Ishikawa (cell line): ENCODE measurements around the gene CSTF2T.

Experiments
- CEBPB ChIP-seq: IDR thresholded peaks from 2 replicates; pipeline ENCODE4 v1.6.1; 2012
- CREB1 ChIP-seq: IDR thresholded peaks from 2 replicates; pipeline ENCODE4 v1.6.1; 2012; ENCODE audit warnings: low read depth
- EGR1 ChIP-seq: IDR thresholded peaks from 2 replicates; pipeline ENCODE4 v1.6.1; 2012
- EP300 ChIP-seq: IDR thresholded peaks from 2 replicates; pipeline ENCODE4 v1.6.1; 2012; ENCODE audit warnings: borderline replicate concordance
- FOXM1 ChIP-seq: IDR thresholded peaks from 2 replicates; pipeline ENCODE4 v1.6.1; 2012; ENCODE audit warnings: low read depth, borderline replicate concordance
- NFIC ChIP-seq: IDR thresholded peaks from 2 replicates; pipeline ENCODE4 v1.6.1; 2012
- RAD21 ChIP-seq: IDR thresholded peaks from 2 replicates; pipeline ENCODE4 v1.6.1; 2012; ENCODE audit warnings: low read depth
- REST ChIP-seq: IDR thresholded peaks from 2 replicates; pipeline ENCODE4 v1.6.1; 2012; ENCODE audit warnings: low read depth, mild to moderate bottlenecking
- TAF1 ChIP-seq: IDR thresholded peaks from 2 replicates; pipeline ENCODE4 v1.6.1; 2012; ENCODE audit warnings: low read depth, mild to moderate bottlenecking
- TCF12 ChIP-seq: IDR thresholded peaks from 2 replicates; pipeline ENCODE4 v1.6.1; 2012; ENCODE audit warnings: low read depth
- TEAD4 ChIP-seq: IDR thresholded peaks from 2 replicates; pipeline ENCODE4 v1.6.1; 2012
- USF1 ChIP-seq: IDR thresholded peaks from 2 replicates; pipeline ENCODE4 v1.6.1; 2012
- YY1 ChIP-seq: IDR thresholded peaks from 2 replicates; pipeline ENCODE4 v1.6.1; 2012; ENCODE audit warnings: low read depth
- ZBTB7A ChIP-seq: IDR thresholded peaks from 2 replicates; pipeline ENCODE4 v1.6.1; 2012; ENCODE audit warnings: low read depth
- TF ChIP-seq, protein P1 (sequence below): IDR thresholded peaks from 2 replicates; pipeline ENCODE4 v1.6.1; 2012

CSTF2T gene

GRCh38 chr10:51724038-51724437 lies 24.6 kb upstream of the CSTF2T start:
- TF ChIP-seq ZBTB7A, result no peak
- no peak for TF ChIP-seq RAD21
- TF ChIP-seq TCF12, result no peak
- no peak for TF ChIP-seq USF1
- TF ChIP-seq CEBPB, result no peak
- no peak for TF ChIP-seq YY1
- TF ChIP-seq, protein P1, sequence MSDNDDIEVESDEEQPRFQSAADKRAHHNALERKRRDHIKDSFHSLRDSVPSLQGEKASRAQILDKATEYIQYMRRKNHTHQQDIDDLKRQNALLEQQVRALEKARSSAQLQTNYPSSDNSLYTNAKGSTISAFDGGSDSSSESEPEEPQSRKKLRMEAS, result no peak
- TF ChIP-seq TAF1, result no peak
- no peak for TF ChIP-seq CREB1
- TF ChIP-seq NFIC, result no peak
- TF ChIP-seq FOXM1, result no peak
- no peak for TF ChIP-seq EP300

DNA sequence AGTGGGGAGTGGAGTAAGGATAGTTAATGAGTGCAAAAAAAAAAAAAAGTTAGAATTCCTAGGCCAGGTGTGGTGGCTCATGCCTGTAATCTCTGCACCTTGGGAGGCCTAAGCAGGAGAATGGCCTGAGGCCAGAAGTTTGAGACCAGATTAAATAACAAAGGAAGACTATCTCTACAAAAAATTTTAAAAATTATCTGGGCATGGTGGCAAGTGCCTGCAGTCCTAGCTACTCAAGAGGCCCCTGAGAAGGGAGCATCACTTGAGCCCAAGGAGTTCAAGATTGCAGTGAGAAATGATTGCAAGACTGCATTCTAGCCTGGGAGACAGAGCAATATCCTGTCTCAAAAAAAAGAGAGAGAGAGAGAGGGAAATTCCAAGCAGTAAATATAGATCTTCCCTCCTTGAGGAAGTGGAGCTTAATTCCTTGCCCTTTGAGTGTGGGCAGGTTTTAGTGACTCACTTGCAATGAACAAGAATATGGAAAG lies 19.5 kb upstream of the CSTF2T start:
- no peak for TF ChIP-seq RAD21
- no peak for TF ChIP-seq YY1
- TF ChIP-seq REST, result no peak
- TF ChIP-seq USF1, result no peak
- no peak for TF ChIP-seq TAF1
- no peak for TF ChIP-seq EP300
- TF ChIP-seq ZBTB7A, result no peak
- no peak for TF ChIP-seq NFIC
- no peak for TF ChIP-seq FOXM1
- no peak for TF ChIP-seq CEBPB
- TF ChIP-seq TCF12, result no peak
- TF ChIP-seq, protein P1, result no peak
- TF ChIP-seq EGR1, result no peak
- no peak for TF ChIP-seq TEAD4

- TF ChIP-seq NFIC (no peak), ZBTB7A (no peak), CREB1 (no peak), EGR1 (no peak), YY1 (no peak), FOXM1 (no peak), CEBPB (no peak), RAD21 (no peak), TAF1 (no peak), USF1 (no peak), EP300 (no peak)
Measured at GRCh38 chr10:51716981-51717380, 17.6 kb upstream of the CSTF2T start.

DNA sequence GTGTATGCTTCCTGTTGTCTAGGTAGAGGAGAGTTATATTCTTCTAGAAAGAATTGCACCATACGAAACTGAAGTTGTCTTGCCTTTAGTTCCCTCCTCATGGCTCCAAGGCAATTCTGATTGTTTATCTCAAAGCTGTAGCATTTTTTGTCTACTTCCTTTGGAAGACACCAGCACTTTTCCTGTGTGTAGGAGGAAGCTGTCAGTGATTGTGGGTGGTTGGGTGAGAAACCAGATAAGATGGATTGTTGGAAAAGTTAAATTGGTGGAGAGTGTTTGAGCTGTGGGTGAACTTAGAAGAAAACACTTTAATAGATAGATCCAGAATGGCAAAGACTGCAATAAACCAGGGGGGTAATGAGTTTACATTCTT lies 12.1 kb upstream of the CSTF2T start:
- TF ChIP-seq, protein P1, result no peak
- TF ChIP-seq YY1 (no peak), FOXM1 (no peak), REST (no peak), EGR1 (no peak), NFIC (no peak), TAF1 (no peak), TEAD4 (no peak), EP300 (no peak), TCF12 (no peak), CEBPB (no peak)

DNA sequence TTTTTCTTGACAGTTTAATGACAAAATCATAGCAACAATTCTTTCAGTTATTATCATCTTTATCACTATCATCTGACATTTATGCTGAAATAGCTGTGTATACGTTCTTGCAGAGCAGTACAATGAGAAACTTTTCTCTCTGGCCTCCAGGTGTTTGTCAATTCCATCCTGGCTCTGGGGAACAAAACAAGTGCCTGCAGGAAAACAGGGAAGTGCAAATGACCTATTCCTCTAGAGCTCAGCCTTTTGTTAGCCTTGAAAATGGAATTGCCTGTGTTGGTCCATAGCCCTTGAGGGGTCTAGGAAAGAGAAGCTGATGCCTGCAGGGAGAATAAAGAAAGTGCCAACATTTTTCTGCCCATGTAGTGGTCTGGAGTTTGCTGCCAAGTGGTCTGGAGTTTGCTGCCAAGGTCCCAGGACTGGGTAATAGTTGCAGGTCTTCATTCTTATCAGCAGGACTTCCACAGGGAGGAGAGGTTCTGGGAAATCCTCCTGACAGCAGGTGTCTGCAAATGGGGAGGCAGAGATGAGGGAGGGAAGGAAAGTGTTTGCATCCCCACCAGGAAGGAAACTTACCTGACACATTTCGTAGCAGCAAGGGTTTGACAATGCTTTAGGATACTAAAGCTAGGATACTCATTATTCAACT lies 10.1 kb upstream of the CSTF2T start:
- TF ChIP-seq TCF12 (no peak), RAD21 (no peak), REST (no peak), TEAD4 (no peak), NFIC (no peak), EP300 (no peak), TAF1 (no peak), CEBPB (no peak), EGR1 (no peak), FOXM1 (no peak), ZBTB7A (no peak), USF1 (no peak), CREB1 (no peak), YY1 (no peak)
- TF ChIP-seq, protein P1, result no peak
